ENCODE data around the gene OXSM.

Gene OXSM

GRCh38 chr3:25789596-25790556, at the start of gene OXSM:
Gene OXSM, plus strand, starts transcription at chr3:25790090. Its CDS starts 931 bp downstream, at chr3:25791021.
- H3K27me3 ChIP-seq (replicated peaks; ENCODE audit: control insufficient read depth, insufficient read depth, low read length): no peaks in the 10 kb centered on the region
- H3K36me3 ChIP-seq (ENCODE audit: control insufficient read depth, insufficient read depth, low read length): no peaks in the 10 kb centered on the region; the same call in 1 of the 2 replicates
- no peak for TF ChIP-seq CTCF (IDR thresholded peaks at IDR 0.05; ENCODE audit: insufficient read depth, low read length, poor library complexity, severe bottlenecking)
- H3K4me3 ChIP-seq (replicated peaks; ENCODE audit: low read depth, low read length): peak within 1 kb of the TSS; percentile 81
- DNase-seq (ENCODE audit: extremely low read depth, insufficient read length): peak; percentile 95

- no peak for TF ChIP-seq CTCF (IDR thresholded peaks at IDR 0.05; ENCODE audit: insufficient read depth, low read length, poor library complexity, severe bottlenecking)
- Histone ChIP-seq H3K27me3 (replicated peaks; ENCODE audit: control insufficient read depth, insufficient read depth, low read length) (no peaks in the 10 kb centered on the region), H3K4me3 (replicated peaks; ENCODE audit: low read depth, low read length) (no peak overlapping the region), H3K36me3 (ENCODE audit: control insufficient read depth, insufficient read depth, low read length) (peaks cover 3% of the 10 kb centered on the region)
- DNase-seq (ENCODE audit: extremely low read depth, insufficient read length): no peak
Measured at GRCh38 chr3:25744470-25744869, 45.4 kb upstream of the OXSM start.

- Histone ChIP-seq H3K4me3 (replicated peaks; ENCODE audit: low read depth, low read length) (no peak overlapping the region), H3K36me3 (ENCODE audit: control insufficient read depth, insufficient read depth, low read length) (peaks cover 7% of the 10 kb centered on the region), H3K27me3 (replicated peaks; ENCODE audit: control insufficient read depth, insufficient read depth, low read length) (no peaks in the 10 kb centered on the region)
- TF ChIP-seq CTCF (IDR thresholded peaks at IDR 0.05; ENCODE audit: insufficient read depth, low read length, poor library complexity, severe bottlenecking): no peak
- no peak for DNase-seq (ENCODE audit: extremely low read depth, insufficient read length)
Measured at GRCh38 chr3:25747033-25747432, 42.9 kb upstream of the OXSM start.

- no peak for DNase-seq (ENCODE audit: extremely low read depth, insufficient read length)
- Histone ChIP-seq H3K27me3 (replicated peaks; ENCODE audit: control insufficient read depth, insufficient read depth, low read length) (no peaks in the 10 kb centered on the region), H3K4me3 (replicated peaks; ENCODE audit: low read depth, low read length) (no peak overlapping the region), H3K36me3 (ENCODE audit: control insufficient read depth, insufficient read depth, low read length) (peaks cover 7% of the 10 kb centered on the region)
- TF ChIP-seq CTCF (IDR thresholded peaks at IDR 0.05; ENCODE audit: insufficient read depth, low read length, poor library complexity, severe bottlenecking): no peak
Measured at GRCh38 chr3:25748189-25748588, 41.7 kb upstream of the OXSM start.

GRCh38 chr3:25749031-25749581, 40.8 kb upstream of the OXSM start:
- no peak overlapping the region for H3K4me3 ChIP-seq (replicated peaks; ENCODE audit: low read depth, low read length)
- no peak for DNase-seq (ENCODE audit: extremely low read depth, insufficient read length)
- TF ChIP-seq CTCF (IDR thresholded peaks at IDR 0.05; ENCODE audit: insufficient read depth, low read length, poor library complexity, severe bottlenecking): no peak
- peaks cover 7% of the 10 kb centered on the region for H3K36me3 ChIP-seq (ENCODE audit: control insufficient read depth, insufficient read depth, low read length)
- H3K27me3 ChIP-seq (replicated peaks; ENCODE audit: control insufficient read depth, insufficient read depth, low read length): no peaks in the 10 kb centered on the region

Measured in GM06990 (cell line).